DND-41 (cell line): ENCODE measurements around the gene DEXI.

Experiments
- ATAC-seq: fragments of 200-7000 bp; cut with Tn5 transposase; 3 replicates; pipeline ENCODE4 v1.9.1; 2021; ENCODE audit warnings: low read depth; ENCODE audit not compliant: insufficient read depth
- DNase-seq: peaks from one replicate; pipeline ENCODE4 v3.0.0-alpha.2; 2020
- H2AFZ ChIP-seq: 2 replicates; pipeline ENCODE4 v1.6.0; 2012; ENCODE audit warnings: low read depth, low read length
- H3K27ac ChIP-seq: 2 replicates; pipeline ENCODE4 v1.5.1; 2012; ENCODE audit warnings: low read length, inconsistent platforms
- H3K27me3 ChIP-seq: fragments of 200-600 bp; sonication (generic); 2 replicates; pipeline ENCODE4 v1.6.0; 2012; ENCODE audit warnings: low read length, mild to moderate bottlenecking, inconsistent platforms; ENCODE audit not compliant: insufficient read depth, poor library complexity
- H3K36me3 ChIP-seq: 2 replicates; pipeline ENCODE4 v1.5.1; 2012; ENCODE audit warnings: low read length, inconsistent platforms; ENCODE audit not compliant: insufficient read depth
- H3K4me1 ChIP-seq: 2 replicates; pipeline ENCODE4 v1.5.1; 2012; ENCODE audit warnings: mild to moderate bottlenecking, low read length; ENCODE audit not compliant: insufficient read depth
- H3K4me2 ChIP-seq: 2 replicates; pipeline ENCODE4 v1.6.0; 2012; ENCODE audit warnings: mild to moderate bottlenecking, moderate library complexity, low read length, inconsistent platforms; ENCODE audit not compliant: insufficient read depth
- H3K4me3 ChIP-seq, 2 experiments: fragments of 200-600 bp in 1 of 2; shearing (Covaris generic) in 1 of 2; 2 replicates each; pipeline ENCODE4 v1.5.1; 2012 to 2016; ENCODE audit warnings: inconsistent platforms in 2 of 2, low read length in 2 of 2, mild to moderate bottlenecking in 2 of 2, low read depth in 1 of 2, moderate library complexity in 1 of 2
- H3K79me2 ChIP-seq: 2 replicates; pipeline ENCODE4 v1.6.0; 2012; ENCODE audit warnings: low read length, inconsistent platforms; ENCODE audit not compliant: insufficient read depth
- H3K9ac ChIP-seq: 2 replicates; pipeline ENCODE4 v1.6.0; 2012; ENCODE audit warnings: low read depth, mild to moderate bottlenecking, inconsistent platforms, low read length, moderate library complexity
- H3K9me3 ChIP-seq: 2 replicates; pipeline ENCODE4 v1.5.1; 2012; ENCODE audit warnings: low read length, moderate library complexity, mild to moderate bottlenecking, inconsistent platforms; ENCODE audit not compliant: insufficient read depth, severe bottlenecking
- H4K20me1 ChIP-seq: 2 replicates; pipeline ENCODE4 v1.6.0; 2012; ENCODE audit warnings: low read length; ENCODE audit not compliant: insufficient read depth
- EZH2 ChIP-seq: IDR thresholded peaks from 3 replicates; pipeline ENCODE4 v1.6.1; 2012; ENCODE audit warnings: borderline replicate concordance, low read depth, mild to moderate bottlenecking, moderate library complexity, low read length, inconsistent platforms; ENCODE audit not compliant: severe bottlenecking
- TF ChIP-seq, protein P1 (sequence below): IDR thresholded peaks from 2 replicates; pipeline ENCODE4 v1.5.1; 2012; ENCODE audit warnings: borderline replicate concordance, low read length, moderate library complexity, mild to moderate bottlenecking; ENCODE audit not compliant: poor library complexity, severe bottlenecking; ENCODE audit errors: extremely low read depth

Gene DEXI

DNA sequence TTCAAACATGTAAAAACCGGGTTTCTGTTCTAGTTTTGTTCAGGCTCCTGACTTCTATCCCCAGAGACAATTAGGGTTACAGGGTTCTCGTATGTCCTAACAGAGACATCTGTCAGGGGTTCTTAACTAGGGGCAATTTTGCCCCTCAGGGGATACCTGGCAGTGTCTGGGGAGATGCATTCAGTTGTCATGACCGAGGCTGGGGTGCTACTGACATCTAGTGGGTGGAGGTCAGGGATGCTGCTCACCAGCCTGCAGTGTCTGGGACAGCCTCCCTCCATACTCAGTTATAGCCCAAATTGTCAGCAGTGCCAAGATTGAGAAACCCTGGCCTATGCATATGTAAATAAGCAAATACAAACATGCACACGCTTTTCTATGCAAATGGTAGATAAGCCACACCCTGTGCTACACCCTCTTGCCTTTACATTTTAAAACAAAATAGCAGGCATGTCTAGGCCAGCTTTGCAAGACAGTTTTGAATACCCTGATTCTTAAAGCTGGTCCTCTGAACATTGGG is 39.5 kb upstream of the DEXI start:
- H3K9ac ChIP-seq, result no peak overlapping the region
- H4K20me1 ChIP-seq, result no peaks in the 10 kb centered on the region
- peaks cover 3% of the 10 kb centered on the region; the same call in 1 of the 2 replicates for H3K79me2 ChIP-seq
- peaks cover 14% of the 10 kb centered on the region for H3K4me1 ChIP-seq
- peak overlapping the region; percentile 1; the same call in 1 of the 2 replicates for H3K27ac ChIP-seq
- ATAC-seq (peak; percentile 92), DNase-seq (peak; percentile 72)
- no peaks in the 10 kb centered on the region for H3K9me3 ChIP-seq
- H3K27me3 ChIP-seq, result no peaks in the 10 kb centered on the region
- no peak overlapping the region for H3K4me2 ChIP-seq
- TF ChIP-seq, protein P1, sequence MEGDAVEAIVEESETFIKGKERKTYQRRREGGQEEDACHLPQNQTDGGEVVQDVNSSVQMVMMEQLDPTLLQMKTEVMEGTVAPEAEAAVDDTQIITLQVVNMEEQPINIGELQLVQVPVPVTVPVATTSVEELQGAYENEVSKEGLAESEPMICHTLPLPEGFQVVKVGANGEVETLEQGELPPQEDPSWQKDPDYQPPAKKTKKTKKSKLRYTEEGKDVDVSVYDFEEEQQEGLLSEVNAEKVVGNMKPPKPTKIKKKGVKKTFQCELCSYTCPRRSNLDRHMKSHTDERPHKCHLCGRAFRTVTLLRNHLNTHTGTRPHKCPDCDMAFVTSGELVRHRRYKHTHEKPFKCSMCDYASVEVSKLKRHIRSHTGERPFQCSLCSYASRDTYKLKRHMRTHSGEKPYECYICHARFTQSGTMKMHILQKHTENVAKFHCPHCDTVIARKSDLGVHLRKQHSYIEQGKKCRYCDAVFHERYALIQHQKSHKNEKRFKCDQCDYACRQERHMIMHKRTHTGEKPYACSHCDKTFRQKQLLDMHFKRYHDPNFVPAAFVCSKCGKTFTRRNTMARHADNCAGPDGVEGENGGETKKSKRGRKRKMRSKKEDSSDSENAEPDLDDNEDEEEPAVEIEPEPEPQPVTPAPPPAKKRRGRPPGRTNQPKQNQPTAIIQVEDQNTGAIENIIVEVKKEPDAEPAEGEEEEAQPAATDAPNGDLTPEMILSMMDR, result peak; percentile 74
- no peak for TF ChIP-seq EZH2
- no peak overlapping the region for H3K4me3 ChIP-seq
- no peak overlapping the region for H2AFZ ChIP-seq
- peaks cover 73% of the 10 kb centered on the region for H3K36me3 ChIP-seq

DNA sequence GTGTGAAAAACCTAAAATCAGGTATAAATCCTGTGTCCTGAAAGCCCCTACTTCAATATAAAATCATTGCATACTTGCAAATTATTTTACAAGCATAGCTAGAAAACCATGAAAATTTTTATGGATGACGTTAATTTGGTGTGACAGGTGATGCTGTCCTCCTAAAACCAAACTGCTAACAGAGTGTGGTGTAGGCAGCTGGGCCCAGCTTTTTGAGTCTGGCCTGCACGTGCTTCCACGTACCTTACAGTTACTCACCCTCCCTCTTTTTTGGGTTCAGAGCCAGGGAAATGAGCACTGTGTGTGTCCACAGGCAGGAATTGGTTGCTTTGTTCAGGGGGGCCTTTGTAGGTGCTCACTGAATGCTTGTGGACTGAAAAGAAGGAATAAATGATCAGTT is 38.5 kb upstream of the DEXI start:
- H3K4me1 ChIP-seq, result peaks cover 7% of the 10 kb centered on the region; the same call in 1 of the 2 replicates
- H3K9ac ChIP-seq, result no peak overlapping the region
- H2AFZ ChIP-seq, result no peak overlapping the region
- DNase-seq, result no peak
- H3K4me2 ChIP-seq, result no peak overlapping the region
- TF ChIP-seq, protein P1, result no peak
- no peak for TF ChIP-seq EZH2
- peak overlapping the region; percentile 50; the same call in 1 of the 2 replicates for H3K27ac ChIP-seq
- H3K27me3 ChIP-seq, result no peaks in the 10 kb centered on the region
- no peaks in the 10 kb centered on the region for H4K20me1 ChIP-seq
- ATAC-seq, result no peak
- H3K36me3 ChIP-seq, result peaks cover 73% of the 10 kb centered on the region
- H3K4me3 ChIP-seq, result no peak overlapping the region
- H3K79me2 ChIP-seq, result no peaks in the 10 kb centered on the region
- no peaks in the 10 kb centered on the region for H3K9me3 ChIP-seq

DNA sequence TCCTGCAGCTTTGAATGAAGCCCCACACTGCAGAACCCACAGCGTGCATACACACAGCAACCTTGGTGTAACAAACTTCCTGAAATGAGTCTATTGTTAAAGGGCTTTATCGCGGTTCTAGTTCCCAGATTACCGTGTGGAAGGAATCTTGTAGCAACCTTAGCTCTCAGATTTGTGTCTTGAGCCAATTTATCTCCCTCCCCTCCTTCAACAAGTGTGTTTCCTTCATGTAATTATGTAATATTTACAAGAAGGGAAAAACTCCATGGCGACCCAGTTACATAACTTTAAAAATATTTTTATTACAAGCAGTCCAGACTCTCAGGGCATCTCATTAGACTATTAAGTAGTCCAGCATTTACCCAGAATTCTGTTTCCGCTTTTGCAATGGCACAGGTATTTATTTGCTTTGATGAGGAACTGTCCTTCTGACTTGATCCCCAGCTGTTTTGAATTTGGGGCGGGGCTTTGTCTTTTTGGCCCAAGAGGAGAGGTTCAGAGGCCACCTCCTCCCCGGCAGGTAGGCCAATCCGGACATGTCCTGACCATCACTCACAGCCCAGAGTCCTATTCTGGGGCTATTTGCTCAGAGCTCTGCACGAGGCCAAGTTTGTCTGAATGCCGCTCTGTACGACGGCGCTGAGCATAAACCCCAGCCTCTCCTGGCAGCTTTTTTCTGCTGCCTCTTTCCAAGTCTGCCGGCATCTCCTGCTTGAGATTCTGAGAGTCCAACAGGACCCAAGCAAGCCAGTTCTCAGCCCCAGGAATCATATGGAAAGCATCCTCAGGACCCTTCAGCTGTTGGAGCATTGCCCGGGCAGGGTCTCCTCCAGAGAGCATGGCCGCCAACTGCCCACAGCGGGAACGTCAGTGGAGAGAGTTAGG is 37.7 kb upstream of the DEXI start:
- DNase-seq (no peak), ATAC-seq (no peak)
- Histone ChIP-seq H4K20me1 (no peaks in the 10 kb centered on the region), H3K9ac (no peak overlapping the region), H2AFZ (no peak overlapping the region), H3K36me3 (peaks cover 77% of the 10 kb centered on the region), H3K4me2 (no peak overlapping the region), H3K4me3 (no peak overlapping the region), H3K27ac (0 out of 2 replicates have a peak overlapping the region, but pooled peaks have one; percentile 50), H3K27me3 (no peaks in the 10 kb centered on the region), H3K9me3 (no peaks in the 10 kb centered on the region), H3K4me1 (no peaks in the 10 kb centered on the region), H3K79me2 (no peaks in the 10 kb centered on the region)
- TF ChIP-seq EZH2, result no peak
- TF ChIP-seq, protein P1, result no peak
